K562 (cell line): Measurements from ENCODE around the gene PYGM. TPM values are rescaled to one million over a fixed set of nuclear protein-coding genes. Genes with fewer than 3 reads are reported as not detected.

ENCODE experiments used
- CBX1 ChIP-seq: sonication (generic); IDR thresholded peaks from 2 replicates; pipeline ENCODE4 v1.6.1; 2016; ENCODE audit warnings: antibody characterized with exemption, low read depth, mild to moderate bottlenecking
- HMG20B ChIP-seq: fragments of 250-450 bp; sonication (Bioruptor Pico); IDR thresholded peaks from 2 replicates; pipeline ENCODE4 v1.5.0; 2021; ENCODE audit warnings: mild to moderate bottlenecking
- ILK ChIP-seq: fragments of 450-650 bp; IDR thresholded peaks from 2 replicates; pipeline ENCODE4 v1.6.1; 2016; ENCODE audit warnings: missing genetic modification characterization, low read depth, mild to moderate bottlenecking, missing compliant biosample characterization, moderate library complexity, borderline replicate concordance
- LEF1 ChIP-seq: fragments of 450-650 bp; IDR thresholded peaks from 2 replicates; pipeline ENCODE4 v1.6.1; 2016; ENCODE audit warnings: mild to moderate bottlenecking
- MXI1 ChIP-seq: IDR thresholded peaks from 2 replicates; pipeline ENCODE4 v1.6.1; 2011; ENCODE audit warnings: low read depth, mild to moderate bottlenecking, improper control_type of control experiment, low read length
- POLR2A ChIP-seq: fragments of 450-650 bp; conservative IDR thresholded peaks from 2 replicates; pipeline ENCODE4 v1.6.1; 2016
- RB1 ChIP-seq: fragments of 450-650 bp; IDR thresholded peaks from 2 replicates; pipeline ENCODE4 v1.6.1; 2017; ENCODE audit warnings: low read depth, mild to moderate bottlenecking
- SIN3A ChIP-seq, 2 experiments: fragments of 150-350 bp in 1 of 2; IDR thresholded peaks; 2 replicates each; pipeline ENCODE4 v1.6.1; 2011 to 2016; ENCODE audit warnings: borderline replicate concordance in 2 of 2, low read depth in 2 of 2, low read length in 2 of 2, mild to moderate bottlenecking in 2 of 2, moderate library complexity in 2 of 2; ENCODE audit not compliant: control insufficient read depth in 1 of 2
- TAL1 ChIP-seq: fragments of 450-650 bp; IDR thresholded peaks from 2 replicates; pipeline ENCODE4 v1.6.1; 2016; ENCODE audit warnings: mild to moderate bottlenecking
- TCFL5 ChIP-seq: fragments of 250-450 bp; sonication (Bioruptor Pico); conservative IDR thresholded peaks from 2 replicates; pipeline ENCODE4 v1.6.1; 2021; ENCODE audit warnings: mild to moderate bottlenecking, moderate library complexity, matching md5 sums
- ZBTB17 ChIP-seq: fragments of 450-650 bp; formaldehyde crosslinking; IDR thresholded peaks from 2 replicates; pipeline ENCODE4 v1.4.0; 2020; ENCODE audit warnings: mild to moderate bottlenecking
- ZNF589 ChIP-seq: fragments of 200-800 bp; sonication (Bioruptor generic); IDR thresholded peaks from 2 replicates; pipeline ENCODE4 v1.6.1; 2016; ENCODE audit warnings: low read depth, missing genetic modification characterization, missing compliant biosample characterization
- ZNF717 ChIP-seq: fragments of 250-450 bp; sonication (Bioruptor Pico); IDR thresholded peaks from 2 replicates; pipeline ENCODE4 v1.5.0; 2021
- ZNF75A ChIP-seq: fragments of 450-650 bp; formaldehyde crosslinking; IDR thresholded peaks from 2 replicates; pipeline ENCODE4 v1.4.0; 2020; ENCODE audit warnings: mild to moderate bottlenecking
- polyA plus RNA-seq, 8 experiments: library from polyadenylated mRNA; depleted of rRNA in 4 of 8; stranded (reverse) in 5 of 8; unstranded in 3 of 8; fragments of >200 nt; fragmentation: Nextera tagmentation in 2 of 8; fragmentation: Illumina TruSeq in 1 of 8; extraction: Ambion mirVana in 2 of 8; extraction: Trizol in 1 of 8; gene quantifications; 2 replicates each; pipeline versions ENCODE4 v1.2.1 to v1.2.3, GENCODE V29; 2011 to 2014; ENCODE audit warnings: inconsistent platforms in 1 of 8, missing spikeins in 1 of 8
- total RNA-seq, 7 experiments: library from RNA; depleted of rRNA in 6 of 7; stranded (reverse); fragments of >200 nt in 6 of 7; fragmentation: Illumina TruSeq in 2 of 7; extraction: Trizol in 2 of 7; gene quantifications; 2 replicates each; pipeline versions ENCODE4 v1.2.1 to v1.2.3, GENCODE V29; 2011 to 2021; ENCODE audit warnings: low replicate concordance in 1 of 7
- TF ChIP-seq, protein P1 (sequence below): fragments of 450-650 bp; IDR thresholded peaks from 2 replicates; pipeline ENCODE4 v1.7.0; 2016; ENCODE audit warnings: borderline replicate concordance
- TF ChIP-seq, protein P2 (sequence below): fragments of 250-450 bp; sonication (Bioruptor Pico); IDR thresholded peaks from 2 replicates; pipeline ENCODE4 v1.5.0; 2020; ENCODE audit warnings: mild to moderate bottlenecking, borderline replicate concordance
- TF ChIP-seq, protein P3 (sequence below): fragments of 250-450 bp; sonication (Bioruptor Pico); IDR thresholded peaks from 2 replicates; pipeline ENCODE4 v1.4.0; 2020; ENCODE audit warnings: mild to moderate bottlenecking, moderate library complexity
- TF ChIP-seq, protein P4 (sequence below): sonication (generic); formaldehyde crosslinking; IDR thresholded peaks from 2 replicates; pipeline ENCODE4 v1.8.1; 2023; ENCODE audit warnings: mild to moderate bottlenecking, missing genetic modification reagents, moderate library complexity

The PYGM gene
- total and polyA plus RNA-seq, 9 of the 15 experiments (the other 6 are each of a cell fraction or from before 2014, with no cell fraction given): 0.07 to 1.5 (median 0.68) TPM

DNA sequence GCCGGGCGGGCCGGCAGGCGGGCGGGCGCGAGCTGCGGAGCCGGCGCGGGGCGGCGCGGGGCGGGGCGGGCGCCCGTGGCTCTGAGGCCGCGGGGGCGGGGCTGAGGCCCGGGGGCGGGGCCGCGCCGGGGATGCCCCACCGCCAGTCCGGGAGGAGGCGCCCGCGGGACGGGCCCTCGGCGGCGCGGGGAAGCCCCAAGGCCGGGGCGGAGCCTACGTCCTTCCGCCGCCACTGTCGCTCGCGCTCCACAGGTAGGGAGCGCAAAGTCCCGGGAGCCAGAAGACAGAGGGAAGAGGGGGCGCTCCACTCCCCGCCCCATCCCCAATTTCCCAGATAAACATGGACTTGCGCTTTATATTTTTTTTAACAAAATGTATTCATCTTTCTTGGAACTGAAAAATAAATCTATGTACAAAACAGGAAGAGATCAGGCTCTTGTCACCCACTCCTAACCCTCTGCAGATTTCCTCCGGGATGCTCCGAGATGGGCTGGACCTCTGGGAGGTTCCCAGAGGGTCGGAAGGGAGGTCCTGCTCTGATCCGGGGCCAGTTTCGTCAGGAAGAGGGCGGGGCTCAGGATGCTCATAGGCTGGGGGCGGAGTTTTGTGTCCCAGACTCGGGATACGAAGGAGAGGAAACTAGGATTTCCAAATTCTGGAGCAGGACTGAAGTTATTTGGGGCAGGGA is 43.5 kb upstream of the PYGM start, which contains the start of gene MAP4K2 (continued):
- TF ChIP-seq, protein P1, sequence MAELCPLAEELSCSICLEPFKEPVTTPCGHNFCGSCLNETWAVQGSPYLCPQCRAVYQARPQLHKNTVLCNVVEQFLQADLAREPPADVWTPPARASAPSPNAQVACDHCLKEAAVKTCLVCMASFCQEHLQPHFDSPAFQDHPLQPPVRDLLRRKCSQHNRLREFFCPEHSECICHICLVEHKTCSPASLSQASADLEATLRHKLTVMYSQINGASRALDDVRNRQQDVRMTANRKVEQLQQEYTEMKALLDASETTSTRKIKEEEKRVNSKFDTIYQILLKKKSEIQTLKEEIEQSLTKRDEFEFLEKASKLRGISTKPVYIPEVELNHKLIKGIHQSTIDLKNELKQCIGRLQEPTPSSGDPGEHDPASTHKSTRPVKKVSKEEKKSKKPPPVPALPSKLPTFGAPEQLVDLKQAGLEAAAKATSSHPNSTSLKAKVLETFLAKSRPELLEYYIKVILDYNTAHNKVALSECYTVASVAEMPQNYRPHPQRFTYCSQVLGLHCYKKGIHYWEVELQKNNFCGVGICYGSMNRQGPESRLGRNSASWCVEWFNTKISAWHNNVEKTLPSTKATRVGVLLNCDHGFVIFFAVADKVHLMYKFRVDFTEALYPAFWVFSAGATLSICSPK: no peak
- TF ChIP-seq, protein P2, sequence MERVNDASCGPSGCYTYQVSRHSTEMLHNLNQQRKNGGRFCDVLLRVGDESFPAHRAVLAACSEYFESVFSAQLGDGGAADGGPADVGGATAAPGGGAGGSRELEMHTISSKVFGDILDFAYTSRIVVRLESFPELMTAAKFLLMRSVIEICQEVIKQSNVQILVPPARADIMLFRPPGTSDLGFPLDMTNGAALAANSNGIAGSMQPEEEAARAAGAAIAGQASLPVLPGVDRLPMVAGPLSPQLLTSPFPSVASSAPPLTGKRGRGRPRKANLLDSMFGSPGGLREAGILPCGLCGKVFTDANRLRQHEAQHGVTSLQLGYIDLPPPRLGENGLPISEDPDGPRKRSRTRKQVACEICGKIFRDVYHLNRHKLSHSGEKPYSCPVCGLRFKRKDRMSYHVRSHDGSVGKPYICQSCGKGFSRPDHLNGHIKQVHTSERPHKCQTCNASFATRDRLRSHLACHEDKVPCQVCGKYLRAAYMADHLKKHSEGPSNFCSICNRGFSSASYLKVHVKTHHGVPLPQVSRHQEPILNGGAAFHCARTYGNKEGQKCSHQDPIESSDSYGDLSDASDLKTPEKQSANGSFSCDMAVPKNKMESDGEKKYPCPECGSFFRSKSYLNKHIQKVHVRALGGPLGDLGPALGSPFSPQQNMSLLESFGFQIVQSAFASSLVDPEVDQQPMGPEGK (CRISPR knock-in tag): no peak
- TF ChIP-seq SIN3A (IDR thresholded peaks at IDR 0.05; ENCODE audit: borderline replicate concordance in 2 of 2, control insufficient read depth in 1 of 2, low read depth in 2 of 2, low read length in 2 of 2): peak in 1 of 2 experiments; percentile 74; a peak in 1 of 4 replicates
- TF ChIP-seq, protein P3, sequence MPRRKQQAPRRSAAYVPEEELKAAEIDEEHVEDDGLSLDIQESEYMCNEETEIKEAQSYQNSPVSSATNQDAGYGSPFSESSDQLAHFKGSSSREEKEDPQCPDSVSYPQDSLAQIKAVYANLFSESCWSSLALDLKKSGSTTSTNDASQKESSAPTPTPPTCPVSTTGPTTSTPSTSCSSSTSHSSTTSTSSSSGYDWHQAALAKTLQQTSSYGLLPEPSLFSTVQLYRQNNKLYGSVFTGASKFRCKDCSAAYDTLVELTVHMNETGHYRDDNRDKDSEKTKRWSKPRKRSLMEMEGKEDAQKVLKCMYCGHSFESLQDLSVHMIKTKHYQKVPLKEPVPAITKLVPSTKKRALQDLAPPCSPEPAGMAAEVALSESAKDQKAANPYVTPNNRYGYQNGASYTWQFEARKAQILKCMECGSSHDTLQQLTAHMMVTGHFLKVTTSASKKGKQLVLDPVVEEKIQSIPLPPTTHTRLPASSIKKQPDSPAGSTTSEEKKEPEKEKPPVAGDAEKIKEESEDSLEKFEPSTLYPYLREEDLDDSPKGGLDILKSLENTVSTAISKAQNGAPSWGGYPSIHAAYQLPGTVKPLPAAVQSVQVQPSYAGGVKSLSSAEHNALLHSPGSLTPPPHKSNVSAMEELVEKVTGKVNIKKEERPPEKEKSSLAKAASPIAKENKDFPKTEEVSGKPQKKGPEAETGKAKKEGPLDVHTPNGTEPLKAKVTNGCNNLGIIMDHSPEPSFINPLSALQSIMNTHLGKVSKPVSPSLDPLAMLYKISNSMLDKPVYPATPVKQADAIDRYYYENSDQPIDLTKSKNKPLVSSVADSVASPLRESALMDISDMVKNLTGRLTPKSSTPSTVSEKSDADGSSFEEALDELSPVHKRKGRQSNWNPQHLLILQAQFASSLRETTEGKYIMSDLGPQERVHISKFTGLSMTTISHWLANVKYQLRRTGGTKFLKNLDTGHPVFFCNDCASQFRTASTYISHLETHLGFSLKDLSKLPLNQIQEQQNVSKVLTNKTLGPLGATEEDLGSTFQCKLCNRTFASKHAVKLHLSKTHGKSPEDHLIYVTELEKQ (CRISPR knock-in tag): no peak
- TF ChIP-seq ZNF717 (CRISPR knock-in tag): no peak
- TF ChIP-seq POLR2A: peak; percentile 43
- no peak for TF ChIP-seq ZNF75A
- no peak for TF ChIP-seq TCFL5
- TF ChIP-seq MXI1: no peak
- no peak for TF ChIP-seq ILK (tag)
- TF ChIP-seq LEF1: no peak
- TF ChIP-seq ZBTB17: no peak
- TF ChIP-seq, protein P4, sequence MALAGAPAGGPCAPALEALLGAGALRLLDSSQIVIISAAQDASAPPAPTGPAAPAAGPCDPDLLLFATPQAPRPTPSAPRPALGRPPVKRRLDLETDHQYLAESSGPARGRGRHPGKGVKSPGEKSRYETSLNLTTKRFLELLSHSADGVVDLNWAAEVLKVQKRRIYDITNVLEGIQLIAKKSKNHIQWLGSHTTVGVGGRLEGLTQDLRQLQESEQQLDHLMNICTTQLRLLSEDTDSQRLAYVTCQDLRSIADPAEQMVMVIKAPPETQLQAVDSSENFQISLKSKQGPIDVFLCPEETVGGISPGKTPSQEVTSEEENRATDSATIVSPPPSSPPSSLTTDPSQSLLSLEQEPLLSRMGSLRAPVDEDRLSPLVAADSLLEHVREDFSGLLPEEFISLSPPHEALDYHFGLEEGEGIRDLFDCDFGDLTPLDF (CRISPR knock-in tag): no peak
- TF ChIP-seq TAL1: no peak
- TF ChIP-seq HMG20B (CRISPR knock-in tag): no peak
- TF ChIP-seq RB1: peak; percentile 28; the same call in 1 of the 2 replicates
- TF ChIP-seq CBX1: no peak
- TF ChIP-seq ZNF589 (CRISPR knock-in tag): no peak
